ENCODE results near the gene ABCC11. TPM values are rescaled to one million over a fixed set of nuclear protein-coding genes. Genes with fewer than 3 reads are reported as not detected.

Gene ABCC11
- total and polyA plus RNA-seq, 2 donors (not counting 1 experiment from before 2014, with no cell fraction given) = 0.09 TPM; not detected in 1

GRCh38 chr16:48223490-48223889 lies 23.8 kb downstream of the ABCC11 start:
- H2AFZ ChIP-seq (ENCODE audit: insufficient read depth, low read depth, low read length, poor library complexity, severe bottlenecking) = no peak overlapping the region
- intact Hi-C loops (cut with micrococcal nuclease) = no loop called here
- Mint-ChIP-seq H3K27me3 (peaks cover 25% of the 10 kb centered on the region), H3K4me3 (no peak overlapping the region), H3K9me3 (ENCODE audit: insufficient read depth) (peaks cover 3% of the 10 kb centered on the region), H3K27ac (no peak overlapping the region), H3K4me1 (no peaks in the 10 kb centered on the region)
- no peak for ATAC-seq (ENCODE audit: low read depth)
- H3K4me1 ChIP-seq (ENCODE audit: control insufficient read depth in 2 of 2, insufficient read depth in 2 of 2, low read length in 2 of 2) = no peaks in the 10 kb centered on the region
- no peaks in the 10 kb centered on the region for H3K79me2 ChIP-seq (ENCODE audit: control insufficient read depth, insufficient read depth, low read length)
- no peaks in the 10 kb centered on the region for H3K9me3 ChIP-seq (ENCODE audit: control extremely low read depth in 1 of 3, control insufficient read depth in 2 of 3, insufficient read depth in 1 of 3, low read length in 2 of 3)
- POLR2A ChIA-PET = no interaction called here
- CTCF ChIA-PET = interaction anchor here (0.7 to 2.0 kb wide), 2 partner anchors 10 to 400 kb away, joined by 3 to 4 read pairs; no protein-coding TSS in a partner anchor
- no peaks in the 10 kb centered on the region for H4K20me1 ChIP-seq (ENCODE audit: control insufficient read depth, insufficient read depth, low read length, poor library complexity, severe bottlenecking)
- 97% methylated on average over 3 of the region's 4 CpGs for WGBS (ENCODE audit: insufficient coverage)
- no peak overlapping the region for H3K4me2 ChIP-seq (replicated peaks; ENCODE audit: low read depth, low read length, poor library complexity, severe bottlenecking)
- H3K36me3 ChIP-seq (replicated peaks in 1 of 2; ENCODE audit: control extremely low read depth in 1 of 2, control insufficient read depth in 1 of 2, extremely low read depth in 1 of 2, insufficient read depth in 2 of 2, low read length in 1 of 2) = no peaks in the 10 kb centered on the region
- no peak for DNase-seq
- H3K27ac ChIP-seq (ENCODE audit: low read length in 2 of 2) = no peak overlapping the region
- H3K9ac ChIP-seq (ENCODE audit: low read length) = no peak overlapping the region
- TF ChIP-seq EZH2 (IDR thresholded peaks at IDR 0.05; ENCODE audit: borderline replicate concordance, insufficient read depth, low read depth, low read length, poor library complexity, severe bottlenecking) (no peak), CTCF (IDR thresholded peaks at IDR 0.05) (no peak)
- H3K27me3 ChIP-seq (replicated peaks in 1 of 4; ENCODE audit: control extremely low read depth in 1 of 4, control insufficient read depth in 3 of 4, insufficient read depth in 4 of 4, low read length in 3 of 4) = peaks cover 0 to 3% (median 0%) of the 10 kb centered on the region in 4 experiments
- no peak overlapping the region for H3K4me3 ChIP-seq (ENCODE audit: control extremely low read depth in 1 of 5, extremely low read depth in 1 of 5, insufficient read depth in 1 of 5, low read depth in 2 of 5, low read length in 4 of 5)

GRCh38 chr16:48220891-48221290 lies 26.4 kb downstream of the ABCC11 start:
- CTCF ChIA-PET = no interaction called here
- no peak for ATAC-seq (ENCODE audit: low read depth)
- no peaks in the 10 kb centered on the region for H4K20me1 ChIP-seq (ENCODE audit: control insufficient read depth, insufficient read depth, low read length, poor library complexity, severe bottlenecking)

More at GRCh38 chr16:48220891-48221290, 26.4 kb downstream of the ABCC11 start:
- peaks cover 15% of the 10 kb centered on the region for H3K27me3 Mint-ChIP-seq
- Histone ChIP-seq H3K27ac (ENCODE audit: low read length in 2 of 2) (no peak overlapping the region), H3K4me3 (ENCODE audit: control extremely low read depth in 1 of 5, extremely low read depth in 1 of 5, insufficient read depth in 1 of 5, low read depth in 2 of 5, low read length in 4 of 5) (no peak overlapping the region), H2AFZ (ENCODE audit: insufficient read depth, low read depth, low read length, poor library complexity, severe bottlenecking) (no peak overlapping the region), H3K36me3 (replicated peaks in 1 of 2; ENCODE audit: control extremely low read depth in 1 of 2, control insufficient read depth in 1 of 2, extremely low read depth in 1 of 2, insufficient read depth in 2 of 2, low read length in 1 of 2) (no peaks in the 10 kb centered on the region), H3K4me2 (replicated peaks; ENCODE audit: low read depth, low read length, poor library complexity, severe bottlenecking) (no peak overlapping the region), H3K9ac (ENCODE audit: low read length) (no peak overlapping the region), H3K79me2 (ENCODE audit: control insufficient read depth, insufficient read depth, low read length) (no peaks in the 10 kb centered on the region), H3K4me1 (ENCODE audit: control insufficient read depth in 2 of 2, insufficient read depth in 2 of 2, low read length in 2 of 2) (no peaks in the 10 kb centered on the region), H3K9me3 (ENCODE audit: control extremely low read depth in 1 of 3, control insufficient read depth in 2 of 3, insufficient read depth in 1 of 3, low read length in 2 of 3) (no peaks in the 10 kb centered on the region), H3K27me3 (replicated peaks in 1 of 4; ENCODE audit: control extremely low read depth in 1 of 4, control insufficient read depth in 3 of 4, insufficient read depth in 4 of 4, low read length in 3 of 4) (peaks cover 0 to 3% (median 0%) of the 10 kb centered on the region in 4 experiments)
- POLR2A ChIA-PET = no interaction called here
- no peak overlapping the region for H3K4me3 Mint-ChIP-seq
- no peak for DNase-seq
- no peak overlapping the region for H3K27ac Mint-ChIP-seq
- 92% methylated on average over 3 of the region's 3 CpGs for WGBS (ENCODE audit: insufficient coverage)
- intact Hi-C loops (cut with micrococcal nuclease) = no loop called here
- H3K9me3 Mint-ChIP-seq (ENCODE audit: insufficient read depth) = peaks cover 3% of the 10 kb centered on the region
- no peaks in the 10 kb centered on the region for H3K4me1 Mint-ChIP-seq
- TF ChIP-seq EZH2 (IDR thresholded peaks at IDR 0.05; ENCODE audit: borderline replicate concordance, insufficient read depth, low read depth, low read length, poor library complexity, severe bottlenecking) = no peak
- TF ChIP-seq CTCF (IDR thresholded peaks at IDR 0.05) = no peak
